ENCODE measurements around the gene SMIM45.

The SMIM45 gene

GRCh38 chr22:41911001-41911611, 40.8 kb upstream of the SMIM45 start:
- ChIA-PET CTCF (no interaction called here), POLR2A (interaction anchor here in 1 of 2 donors (0.5 to 1.0 kb wide), 2 partner anchors 28 to 29 kb away, joined by 3 to 7 read pairs; no protein-coding TSS in a partner anchor)
- peaks cover 21 to 53% of the 10 kb centered on the region in 2 experiments for H3K4me1 ChIP-seq (ENCODE audit: control insufficient read depth in 1 of 2, extremely low read depth in 1 of 2, insufficient read depth in 2 of 2, low read length in 2 of 2)
- no peak overlapping the region for H3K27ac Mint-ChIP-seq
- H3K4me1 Mint-ChIP-seq: peaks cover 33 to 40% (median 35%) of the 10 kb centered on the region in 3 donors
- H3K9me3 ChIP-seq: no peaks in the 10 kb centered on the region
- peaks cover 7 to 60% of the 10 kb centered on the region in 2 experiments for H3K27me3 ChIP-seq (replicated peaks in 1 of 2; ENCODE audit: control insufficient read depth in 2 of 2, extremely low read depth in 1 of 2, insufficient read depth in 2 of 2, low read length in 1 of 2)
- H3K9me3 Mint-ChIP-seq: no peaks in the 10 kb centered on the region
- peaks cover 28 to 38% of the 10 kb centered on the region in 2 donors for H3K27me3 Mint-ChIP-seq
- H3K27ac ChIP-seq (ENCODE audit: low read length): no peak overlapping the region
- peak overlapping the region; percentile 60 to 74 (median 61) for H3K4me3 Mint-ChIP-seq
- DNase-seq (peak in 4 of 35 experiments; percentile 16 to 37 (median 31)), ATAC-seq (replicated peaks in 1 of 4) (peak in 1 of 4 experiments; percentile 22)
- 12% methylated on average over 37 of the region's 37 CpGs for WGBS (ENCODE audit: insufficient coverage)
- H3K4me3 ChIP-seq (ENCODE audit: control insufficient read depth in 1 of 2, extremely low read depth in 1 of 2, low read length in 1 of 2): peak overlapping the region; percentile 35 to 64
- H3K36me3 Mint-ChIP-seq: no peaks in the 10 kb centered on the region
- peaks cover 0 to 3% of the 10 kb centered on the region in 2 donors for H3K36me3 ChIP-seq (ENCODE audit: control insufficient read depth in 2 of 2, extremely low read depth in 1 of 2, insufficient read depth in 1 of 2, low read length in 1 of 2)

DNA sequence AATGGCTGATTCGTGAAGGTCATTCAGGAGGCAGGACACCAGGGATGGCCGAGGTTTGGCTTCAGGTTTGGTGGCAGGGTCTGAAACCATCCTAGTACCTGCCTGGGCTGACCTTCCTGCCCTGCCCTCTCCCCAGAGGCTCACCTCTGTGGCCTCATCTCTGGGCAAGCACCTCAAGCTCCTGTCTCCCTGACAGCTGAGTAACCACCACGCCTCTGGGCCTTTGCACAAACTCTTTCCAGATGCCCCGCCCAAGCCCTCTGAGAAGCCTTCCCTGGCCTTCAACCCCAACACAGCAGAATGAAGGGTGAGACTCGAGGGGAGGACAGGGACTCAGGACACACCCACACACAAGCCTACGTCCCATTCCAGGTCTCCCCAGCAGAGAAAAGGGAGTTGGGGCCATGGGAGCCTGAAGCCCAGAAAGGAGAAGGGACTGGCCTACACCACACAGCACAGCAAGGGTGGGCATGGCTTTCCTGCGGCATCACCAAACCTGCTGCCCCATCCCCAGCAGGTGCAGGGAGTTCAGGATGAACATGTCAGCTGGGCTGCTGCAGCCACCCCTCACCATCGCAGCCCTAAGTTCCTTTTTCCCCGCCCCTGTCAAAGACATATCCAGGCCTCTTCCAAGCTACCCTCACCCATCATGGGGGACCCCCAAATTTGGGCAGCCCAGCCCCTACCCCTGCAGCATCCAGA, 39.5 kb upstream of the SMIM45 start:
- Mint-ChIP-seq H3K36me3 (no peaks in the 10 kb centered on the region), H3K9me3 (no peaks in the 10 kb centered on the region), H3K27ac (peak overlapping the region in 1 of 2 donors; percentile 22), H3K27me3 (peaks cover 31 to 47% of the 10 kb centered on the region in 2 donors), H3K4me1 (peaks cover 33 to 42% (median 35%) of the 10 kb centered on the region in 3 donors), H3K4me3 (peak overlapping the region in 2 of 3 donors; percentile 24 to 60)
- ATAC-seq (replicated peaks in 1 of 4): no peak
- ChIA-PET CTCF (interaction anchor here in 1 of 2 donors (0.6 kb wide), 2 partner anchors 41 to 44 kb away, joined by 5 to 8 read pairs; no protein-coding TSS in a partner anchor), POLR2A (interaction anchor here in 1 of 2 donors (0.6 kb wide), 1 partner anchor 100 kb away, joined by 13 read pairs; no protein-coding TSS in a partner anchor)
- H3K4me1 ChIP-seq (ENCODE audit: control insufficient read depth in 1 of 2, extremely low read depth in 1 of 2, insufficient read depth in 2 of 2, low read length in 2 of 2): peaks cover 21 to 53% of the 10 kb centered on the region in 2 experiments
- H3K9me3 ChIP-seq: no peaks in the 10 kb centered on the region
- 72% methylated on average over 7 of the region's 9 CpGs for WGBS (ENCODE audit: insufficient coverage)
- peaks cover 0 to 3% of the 10 kb centered on the region in 2 donors for H3K36me3 ChIP-seq (ENCODE audit: control insufficient read depth in 2 of 2, extremely low read depth in 1 of 2, insufficient read depth in 1 of 2, low read length in 1 of 2)
- DNase-seq: no peak
- H3K27me3 ChIP-seq (replicated peaks in 1 of 2; ENCODE audit: control insufficient read depth in 2 of 2, extremely low read depth in 1 of 2, insufficient read depth in 2 of 2, low read length in 1 of 2): peaks cover 11 to 70% of the 10 kb centered on the region in 2 experiments
- H3K27ac ChIP-seq (ENCODE audit: low read length): no peak overlapping the region
- H3K4me3 ChIP-seq (ENCODE audit: control insufficient read depth in 1 of 2, extremely low read depth in 1 of 2, low read length in 1 of 2): no peak overlapping the region

DNA sequence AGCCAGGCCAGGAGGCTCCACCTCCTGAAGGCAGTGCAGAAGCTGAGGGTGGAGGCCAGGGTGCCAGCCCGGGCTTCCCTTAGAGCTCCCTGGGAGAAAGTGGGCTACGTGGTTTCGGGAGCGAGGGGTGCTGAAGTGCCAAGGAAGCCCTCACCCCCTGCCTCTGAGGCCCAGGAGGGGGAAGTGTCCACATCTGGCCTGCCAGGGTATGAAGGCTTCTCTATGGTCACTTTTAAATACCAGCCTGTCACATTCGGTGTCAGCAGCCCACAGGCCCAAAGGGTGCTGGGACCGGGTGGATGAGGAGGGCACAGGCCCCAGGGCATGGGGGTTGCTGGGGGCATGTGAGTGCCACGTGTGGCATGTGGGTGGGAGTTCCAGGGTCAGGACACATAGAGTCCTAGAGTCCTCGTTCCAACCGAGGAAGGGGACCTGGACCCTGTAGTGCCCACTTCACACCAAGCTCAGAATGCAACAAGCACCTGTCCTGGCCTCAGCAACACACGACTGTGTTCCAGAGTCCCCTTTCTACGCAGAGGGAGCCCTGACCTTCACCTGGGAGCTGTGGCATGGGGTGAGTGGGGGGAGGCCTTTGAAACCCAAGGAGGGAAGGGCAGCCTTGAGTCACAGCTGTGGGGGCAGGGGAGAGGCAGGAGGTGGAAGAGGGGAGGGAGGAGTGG, 38.8 kb upstream of the SMIM45 start:
- H3K27me3 ChIP-seq (replicated peaks in 1 of 2; ENCODE audit: control insufficient read depth in 2 of 2, extremely low read depth in 1 of 2, insufficient read depth in 2 of 2, low read length in 1 of 2): peaks cover 11 to 77% of the 10 kb centered on the region in 2 experiments

GRCh38 chr22:41913842-41914534, 38.0 kb upstream of the SMIM45 start:
- Histone ChIP-seq H3K27me3 (replicated peaks in 1 of 2; ENCODE audit: control insufficient read depth in 2 of 2, extremely low read depth in 1 of 2, insufficient read depth in 2 of 2, low read length in 1 of 2) (peaks cover 11 to 80% of the 10 kb centered on the region in 2 experiments), H3K4me3 (ENCODE audit: control insufficient read depth in 1 of 2, extremely low read depth in 1 of 2, low read length in 1 of 2) (peak overlapping the region in 1 of 2 donors; percentile 35), H3K9me3 (no peaks in the 10 kb centered on the region), H3K36me3 (ENCODE audit: control insufficient read depth in 2 of 2, extremely low read depth in 1 of 2, insufficient read depth in 1 of 2, low read length in 1 of 2) (no peaks in the 10 kb centered on the region), H3K27ac (ENCODE audit: low read length) (no peak overlapping the region), H3K4me1 (ENCODE audit: control insufficient read depth in 1 of 2, extremely low read depth in 1 of 2, insufficient read depth in 2 of 2, low read length in 2 of 2) (peaks cover 15 to 53% of the 10 kb centered on the region in 2 experiments)
- WGBS (ENCODE audit: insufficient coverage): 7% methylated on average over 73 of the region's 79 CpGs
- ATAC-seq (replicated peaks in 1 of 4) (peak in 1 of 4 experiments; percentile 7), DNase-seq (no peak)
- Mint-ChIP-seq H3K36me3 (no peaks in the 10 kb centered on the region), H3K4me3 (peak overlapping the region in 1 of 3 donors; percentile 60), H3K4me1 (peaks cover 27 to 36% (median 27%) of the 10 kb centered on the region in 3 donors), H3K27ac (no peak overlapping the region), H3K27me3 (peaks cover 27 to 44% of the 10 kb centered on the region in 2 donors), H3K9me3 (no peaks in the 10 kb centered on the region)
- CTCF ChIA-PET: interaction anchor here in 1 of 2 donors (1.3 kb wide), 1 partner anchor 26 kb away, joined by 5 read pairs; no protein-coding TSS in a partner anchor
- POLR2A ChIA-PET: no interaction called here

More for the DNA sequence above, 38.8 kb upstream of the SMIM45 start:
- H3K27me3 Mint-ChIP-seq: peaks cover 31 to 47% of the 10 kb centered on the region in 2 donors
- peaks cover 21 to 53% of the 10 kb centered on the region in 2 experiments for H3K4me1 ChIP-seq (ENCODE audit: control insufficient read depth in 1 of 2, extremely low read depth in 1 of 2, insufficient read depth in 2 of 2, low read length in 2 of 2)
- H3K9me3 ChIP-seq: no peaks in the 10 kb centered on the region
- H3K27ac ChIP-seq (ENCODE audit: low read length): no peak overlapping the region
- no peaks in the 10 kb centered on the region for H3K9me3 Mint-ChIP-seq
- no peaks in the 10 kb centered on the region for H3K36me3 Mint-ChIP-seq
- no peak overlapping the region for H3K4me3 ChIP-seq (ENCODE audit: control insufficient read depth in 1 of 2, extremely low read depth in 1 of 2, low read length in 1 of 2)
- H3K36me3 ChIP-seq (ENCODE audit: control insufficient read depth in 2 of 2, extremely low read depth in 1 of 2, insufficient read depth in 1 of 2, low read length in 1 of 2): no peaks in the 10 kb centered on the region
- ATAC-seq (replicated peaks in 1 of 4): no peak
- H3K27ac Mint-ChIP-seq: no peak overlapping the region
- no peak for DNase-seq
- H3K4me3 Mint-ChIP-seq: peak overlapping the region; percentile 34 to 60 (median 37)
- ChIA-PET CTCF (interaction anchor here in 1 of 2 donors (0.6 kb wide), 2 partner anchors 16 to 41 kb away, joined by 3 to 5 read pairs; no protein-coding TSS in a partner anchor), POLR2A (interaction anchor here in 1 of 2 donors (0.6 kb wide), 1 partner anchor 101 kb away, joined by 13 read pairs; no protein-coding TSS in a partner anchor)
- peaks cover 31 to 39% (median 32%) of the 10 kb centered on the region in 3 donors for H3K4me1 Mint-ChIP-seq
- WGBS (ENCODE audit: insufficient coverage): 69% methylated on average over 8 of the region's 11 CpGs

- peaks cover 13 to 53% of the 10 kb centered on the region in 2 experiments for H3K4me1 ChIP-seq (ENCODE audit: control insufficient read depth in 1 of 2, extremely low read depth in 1 of 2, insufficient read depth in 2 of 2, low read length in 2 of 2)
- H3K4me3 ChIP-seq (ENCODE audit: control insufficient read depth in 1 of 2, extremely low read depth in 1 of 2, low read length in 1 of 2): peak overlapping the region in 1 of 2 donors; percentile 35
- peaks cover 11 to 80% of the 10 kb centered on the region in 2 experiments for H3K27me3 ChIP-seq (replicated peaks in 1 of 2; ENCODE audit: control insufficient read depth in 2 of 2, extremely low read depth in 1 of 2, insufficient read depth in 2 of 2, low read length in 1 of 2)
- Mint-ChIP-seq H3K27me3 (peaks cover 27 to 41% of the 10 kb centered on the region in 2 donors), H3K27ac (no peak overlapping the region), H3K4me3 (peak overlapping the region in 1 of 3 donors; percentile 61), H3K4me1 (peaks cover 24 to 35% (median 25%) of the 10 kb centered on the region in 3 donors), H3K9me3 (no peaks in the 10 kb centered on the region), H3K36me3 (no peaks in the 10 kb centered on the region)
- no peak overlapping the region for H3K27ac ChIP-seq (ENCODE audit: low read length)
- 3% methylated on average over 67 of the region's 67 CpGs for WGBS (ENCODE audit: insufficient coverage)
- ChIA-PET CTCF (interaction anchor here (0.7 to 1.3 kb wide), 2 partner anchors 10 to 26 kb away, joined by 5 to 6 read pairs; no protein-coding TSS in a partner anchor), POLR2A (interaction anchor here (0.6 to 0.7 kb wide), 2 partner anchors 84 to 381 kb away, joined by 5 to 10 read pairs; no protein-coding TSS in a partner anchor)
- ATAC-seq (replicated peaks in 1 of 4): peak; percentile 7 to 17 (median 10)
- H3K9me3 ChIP-seq: no peaks in the 10 kb centered on the region
- no peaks in the 10 kb centered on the region for H3K36me3 ChIP-seq (ENCODE audit: control insufficient read depth in 2 of 2, extremely low read depth in 1 of 2, insufficient read depth in 1 of 2, low read length in 1 of 2)
- DNase-seq: no peak
These were observed 37.3 kb upstream of the SMIM45 start for GRCh38 chr22:41914611-41915034.

Measured in T-cell (primary cell).